Iris pigment epithelial cell (primary cell): ENCODE results near the gene MEG3.
A peak's percentile ranks its signal among the peaks of the same experiment; 100 is the strongest.

Experiments used
- DNase-seq: peaks from one replicate; pipeline ENCODE4 v3.0.0-alpha.2; 2011; ENCODE audit warnings: low read depth

Gene MEG3

DNA sequence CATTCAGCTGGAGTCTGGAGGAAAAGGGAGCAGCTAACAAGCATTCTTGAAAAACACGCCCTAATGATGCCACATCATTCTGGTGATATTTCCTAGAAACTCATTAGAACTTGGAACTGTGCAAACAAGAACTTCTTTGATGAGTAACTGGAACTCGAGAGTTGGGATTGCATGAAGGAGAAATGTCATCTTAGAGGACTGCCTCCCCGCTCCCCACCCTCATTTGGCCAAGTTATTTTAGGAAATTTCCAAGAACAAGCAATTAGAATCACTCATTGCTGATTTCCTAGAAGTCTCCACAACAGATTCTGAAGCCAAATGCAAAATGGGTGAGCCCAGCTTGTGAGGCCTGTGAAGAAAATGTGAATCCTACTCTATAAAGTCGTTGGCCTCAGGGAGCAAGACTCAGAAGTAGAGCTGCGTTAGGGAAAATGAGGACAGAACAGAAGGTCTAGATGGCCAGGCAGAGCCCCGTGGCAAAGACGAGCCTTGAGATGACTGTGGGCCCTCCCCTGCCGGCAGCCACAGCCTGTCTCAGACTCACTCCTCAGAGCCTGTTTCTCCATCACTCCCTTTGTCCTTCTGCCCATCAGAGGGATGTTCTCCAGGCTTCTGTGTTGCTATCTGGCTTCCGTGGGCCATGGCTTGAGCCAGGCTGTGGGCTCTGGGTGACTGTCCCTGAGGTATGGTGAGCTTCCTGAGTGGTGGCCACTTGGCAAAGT, 39.2 kb downstream of the MEG3 start:
- no peak for DNase-seq

DNA sequence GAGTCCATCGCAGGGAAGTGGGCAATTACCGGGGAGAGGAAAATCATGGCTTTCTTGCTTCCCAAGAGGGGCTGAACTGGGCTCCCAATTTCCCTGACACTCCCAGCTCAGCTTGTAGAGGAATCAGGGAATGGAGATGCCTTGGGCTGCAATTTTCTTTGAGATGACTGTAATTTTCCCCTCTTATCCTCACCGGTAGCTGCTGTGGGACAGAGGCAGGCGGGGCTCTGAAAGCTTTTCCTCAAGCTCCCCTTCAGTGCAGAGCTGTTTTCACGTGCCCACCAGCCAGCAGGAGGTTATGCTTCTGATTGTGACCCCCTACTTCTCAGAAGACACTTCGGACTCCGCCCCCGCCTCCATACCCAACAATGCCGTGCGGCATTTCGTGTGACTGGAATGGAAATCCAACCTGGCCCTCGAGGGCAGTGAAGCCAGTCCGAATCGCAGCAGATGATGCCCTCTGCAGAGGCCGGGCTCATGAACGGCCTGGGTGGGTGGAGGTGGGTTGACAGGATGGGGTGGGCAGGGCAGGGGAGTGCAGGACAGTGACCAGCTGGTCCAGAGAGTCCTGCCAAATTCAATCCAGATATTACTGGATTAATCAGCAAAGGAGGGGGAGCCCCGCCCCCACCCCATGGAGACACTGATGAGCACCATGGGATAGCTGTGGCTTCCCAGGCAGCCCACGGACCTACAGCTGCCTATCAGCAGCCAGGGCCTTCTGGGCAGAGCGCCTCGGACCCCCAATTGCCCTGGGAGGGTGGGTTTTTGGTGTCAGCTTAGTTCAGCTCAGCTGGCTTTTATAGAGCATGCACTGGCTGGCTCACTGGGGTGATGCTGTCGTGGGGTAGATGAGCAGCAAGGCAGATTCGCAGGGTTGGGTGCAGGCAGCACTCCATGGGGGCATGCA, 40.0 kb downstream of the MEG3 start:
- no peak for DNase-seq

DNA sequence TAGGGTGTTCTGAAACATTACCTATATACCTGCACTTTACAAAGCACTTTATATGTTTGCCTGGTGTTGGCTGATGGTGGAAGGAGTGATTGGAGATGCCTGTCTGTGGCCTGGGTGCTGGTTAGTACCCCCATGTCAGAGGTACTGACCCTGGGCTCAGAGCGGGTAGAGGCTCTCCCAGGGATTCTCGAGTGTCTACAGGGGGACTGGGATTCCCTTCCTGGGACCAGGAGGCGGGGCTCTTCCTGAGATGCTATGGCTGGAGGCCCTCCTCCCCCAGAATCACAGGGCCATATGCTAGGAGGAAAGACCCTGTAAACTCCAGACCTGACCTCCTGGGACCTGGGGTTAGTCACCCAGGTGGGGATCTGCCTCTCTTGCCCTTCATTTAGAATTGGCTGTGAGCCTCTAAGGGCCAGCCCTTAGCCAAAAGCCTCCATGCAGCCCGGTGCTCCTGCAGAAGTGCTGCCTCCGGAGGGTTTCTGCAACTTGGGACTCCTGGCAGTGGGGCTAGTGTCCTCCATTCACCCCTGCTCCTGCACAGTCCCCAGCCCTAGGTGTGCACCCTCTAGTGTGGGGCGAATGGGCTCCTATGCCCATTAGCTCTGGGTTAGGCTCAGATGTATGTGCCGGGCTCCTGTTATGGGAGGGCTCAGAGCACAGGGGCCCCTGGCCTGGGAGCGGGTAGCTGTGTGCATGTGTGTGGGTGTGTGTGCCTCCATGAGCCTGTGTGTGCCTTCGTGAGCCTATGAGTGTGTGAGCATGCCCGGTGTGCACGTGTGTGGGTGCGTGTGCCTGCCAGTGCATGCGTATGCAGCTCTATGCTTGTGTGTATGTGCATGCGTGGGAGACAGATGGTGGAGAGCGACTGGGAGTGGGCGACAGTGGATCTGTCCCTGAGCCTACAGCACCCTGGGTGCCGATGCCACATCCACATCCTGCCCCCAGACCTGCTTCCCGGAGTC, 41.0 kb downstream of the MEG3 start:
- DNase-seq = no peak

DNA sequence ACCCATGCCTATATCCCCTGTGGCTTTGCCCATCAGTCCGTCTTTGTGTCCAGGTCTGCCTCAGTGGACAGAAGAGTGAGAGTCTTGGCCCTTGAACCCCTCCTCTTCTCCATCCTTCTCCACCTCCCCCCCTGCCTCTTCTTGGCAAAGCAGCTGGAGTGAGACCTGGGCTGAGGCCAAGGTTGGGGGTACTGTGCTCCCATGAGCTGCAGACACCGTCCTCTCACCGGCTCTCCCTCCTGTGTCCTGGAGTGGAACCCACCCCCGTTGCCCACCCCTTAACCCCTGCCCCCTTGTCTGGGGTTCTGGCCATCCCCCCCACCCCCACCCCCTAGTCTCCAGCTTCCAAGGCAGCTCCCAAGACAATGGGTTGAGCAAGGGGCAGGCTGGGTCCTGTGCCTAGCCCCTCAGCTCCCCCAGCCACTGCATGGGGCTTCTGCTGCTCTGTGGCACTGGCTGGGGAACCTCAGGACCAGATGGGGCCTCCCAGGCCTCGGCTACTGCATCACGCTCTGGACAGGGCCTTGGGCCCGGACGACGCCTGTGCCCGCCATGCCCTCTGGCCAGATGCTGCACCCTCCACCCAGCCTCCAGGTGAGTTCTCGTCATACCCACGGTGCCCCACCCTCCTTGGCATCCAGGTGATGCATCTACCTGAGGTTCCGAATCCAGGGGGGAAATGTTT, 41.9 kb downstream of the MEG3 start:
- no peak for DNase-seq

- DNase-seq = no peak
Measured at GRCh38 chr14:100868621-100869370, 42.9 kb downstream of the MEG3 start.

DNA sequence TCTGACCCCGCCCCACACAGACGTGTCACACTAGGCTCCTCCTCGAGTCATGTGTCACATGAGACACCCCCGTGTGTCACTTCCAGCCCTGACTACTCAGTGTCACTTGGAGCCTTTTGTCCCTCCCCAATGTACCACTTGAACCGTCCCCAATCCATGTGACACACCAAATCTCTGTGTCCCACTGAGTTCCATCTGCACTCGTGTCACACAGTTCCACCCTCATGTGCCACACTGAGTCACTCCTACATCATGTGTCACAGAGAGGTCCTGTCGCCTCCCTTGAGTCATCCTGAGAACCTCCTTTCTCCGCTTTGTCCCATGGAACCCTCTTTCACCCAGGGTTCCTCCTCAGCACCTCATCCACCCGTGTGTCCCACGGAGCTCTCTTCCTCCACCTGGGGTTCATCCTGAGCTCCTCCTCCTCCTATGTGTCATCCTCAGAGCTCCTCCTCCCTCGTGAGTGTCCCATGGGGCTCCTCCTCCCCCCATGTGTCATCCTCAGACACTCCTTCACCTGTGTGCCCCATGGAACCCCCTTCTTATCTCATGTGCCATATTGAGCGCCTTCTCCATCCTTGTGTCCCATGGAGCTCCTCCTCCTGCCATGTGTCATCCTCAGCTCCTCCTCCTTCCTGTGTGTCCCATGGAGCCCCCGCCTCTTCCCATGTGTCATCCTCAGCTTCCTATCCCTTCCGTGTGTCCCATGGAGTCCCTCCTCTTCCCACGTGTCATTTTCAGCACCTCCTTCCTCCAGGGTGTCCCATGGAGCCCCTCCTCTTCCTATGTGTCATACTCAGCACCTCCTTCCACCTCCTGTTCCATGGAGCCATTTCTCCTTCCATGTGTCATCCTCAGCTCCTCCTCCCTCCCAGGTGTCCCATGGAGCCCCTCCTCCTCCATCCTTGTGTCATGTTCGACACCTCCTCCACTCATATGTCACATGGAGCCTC, 45.6 kb downstream of the MEG3 start:
- peak; percentile 47 for DNase-seq

- peak; percentile 25 for DNase-seq
Measured at GRCh38 chr14:100872259-100873095, 46.6 kb downstream of the MEG3 start.

GRCh38 chr14:100873096-100873482, 47.2 kb downstream of the MEG3 start:
- DNase-seq = no peak

- DNase-seq = no peak
Measured at GRCh38 chr14:100874051-100874410, 48.1 kb downstream of the MEG3 start.

DNA sequence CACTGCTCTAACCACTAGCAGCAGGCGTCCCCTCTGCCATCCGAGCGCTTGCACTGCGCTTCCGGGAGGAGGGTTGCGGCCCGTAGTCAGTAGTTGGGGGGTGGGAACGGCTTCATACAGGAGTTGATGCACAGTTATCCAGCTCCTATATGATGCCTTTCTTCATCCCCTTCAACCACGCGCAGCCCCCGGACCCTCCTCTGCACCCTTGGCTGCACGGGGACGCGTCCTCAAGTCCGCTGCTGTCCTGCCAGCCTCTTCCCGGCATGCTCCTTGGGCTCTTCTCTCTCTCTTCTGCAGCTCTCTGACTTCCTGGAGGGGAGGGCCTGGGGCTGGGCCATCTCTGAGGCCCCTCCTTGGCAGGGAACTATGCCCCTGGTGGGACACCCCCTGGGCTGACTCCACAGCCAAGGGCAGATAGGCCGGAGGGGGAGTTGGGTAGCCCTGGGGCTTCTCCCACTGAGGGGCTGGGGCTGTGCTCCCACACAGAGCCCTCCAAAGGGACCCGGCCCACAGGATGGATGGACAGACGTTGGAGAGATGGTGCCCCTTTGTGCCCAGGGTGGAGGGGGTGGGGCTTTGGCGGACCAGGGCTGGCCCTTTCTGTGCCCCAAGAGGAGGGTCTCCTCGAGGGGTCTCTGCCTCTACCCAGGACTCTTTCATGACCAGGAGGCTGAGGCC, 48.6 kb downstream of the MEG3 start:
- no peak for DNase-seq

DNA sequence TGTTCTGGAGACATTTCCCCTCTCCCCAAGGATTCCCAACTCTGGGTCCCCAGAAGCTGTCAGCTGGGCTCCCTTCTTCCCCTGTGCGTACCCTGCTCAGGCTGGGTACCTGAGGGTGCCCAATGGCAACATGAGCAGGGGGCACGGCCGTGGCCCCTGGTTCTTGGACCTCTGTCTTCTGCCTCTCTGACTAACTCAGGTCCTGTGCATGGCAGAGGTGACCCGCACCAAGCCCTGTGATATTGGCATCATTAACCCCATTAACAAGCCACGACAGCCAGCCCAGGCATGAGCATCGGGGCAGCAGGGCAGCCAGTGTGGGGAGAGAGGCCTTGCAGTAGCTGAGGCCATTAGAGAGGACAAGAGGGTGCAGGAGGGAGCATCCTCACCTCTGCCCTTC, 49.2 kb downstream of the MEG3 start:
- DNase-seq = no peak

GRCh38 chr14:100875861-100876590, 50.1 kb downstream of the MEG3 start:
- no peak for DNase-seq

DNA sequence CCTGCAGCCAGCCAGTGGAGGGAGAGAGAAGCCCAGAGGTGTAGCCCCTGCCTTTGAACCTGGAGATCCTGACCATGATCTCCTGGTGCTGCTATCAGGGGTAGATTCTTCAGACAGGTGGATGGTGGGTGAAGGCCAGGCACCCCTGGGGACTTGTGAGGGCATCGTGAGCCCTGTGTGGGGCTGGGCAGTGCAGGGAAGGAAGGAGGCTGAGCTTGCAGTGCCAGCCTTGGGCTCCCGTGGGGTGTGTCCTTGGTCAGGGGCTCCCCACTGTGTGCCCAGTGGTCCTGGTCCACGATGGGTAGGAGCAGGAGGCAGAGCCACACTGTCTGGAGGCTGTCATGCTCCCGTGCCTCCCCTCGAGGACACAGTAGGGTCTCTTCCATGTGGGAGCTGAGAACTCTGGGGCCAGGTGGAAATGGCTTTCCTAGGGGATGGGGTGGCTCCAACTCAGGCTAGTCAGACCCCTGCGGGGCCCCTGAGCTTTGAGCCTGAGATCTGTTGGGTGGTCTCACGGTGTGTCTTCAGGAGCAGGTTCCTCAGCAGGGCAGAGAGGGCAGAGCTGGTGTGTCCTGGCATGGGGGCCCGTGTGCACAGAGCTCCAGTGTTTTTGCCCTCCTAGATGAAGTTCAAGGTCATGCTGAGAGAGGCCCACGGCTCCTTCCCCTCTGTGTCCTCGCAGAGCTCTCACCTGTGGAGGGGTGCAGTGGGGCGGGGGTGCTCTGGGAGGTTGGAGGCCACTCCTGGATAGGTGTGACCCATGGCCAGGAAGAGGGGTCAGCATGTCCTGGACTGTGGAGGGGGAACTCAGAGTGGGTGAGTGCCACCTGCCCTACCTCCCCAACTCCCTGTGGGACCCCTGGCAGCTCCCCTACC, 52.6 kb downstream of the MEG3 start:
- no peak for DNase-seq

DNA sequence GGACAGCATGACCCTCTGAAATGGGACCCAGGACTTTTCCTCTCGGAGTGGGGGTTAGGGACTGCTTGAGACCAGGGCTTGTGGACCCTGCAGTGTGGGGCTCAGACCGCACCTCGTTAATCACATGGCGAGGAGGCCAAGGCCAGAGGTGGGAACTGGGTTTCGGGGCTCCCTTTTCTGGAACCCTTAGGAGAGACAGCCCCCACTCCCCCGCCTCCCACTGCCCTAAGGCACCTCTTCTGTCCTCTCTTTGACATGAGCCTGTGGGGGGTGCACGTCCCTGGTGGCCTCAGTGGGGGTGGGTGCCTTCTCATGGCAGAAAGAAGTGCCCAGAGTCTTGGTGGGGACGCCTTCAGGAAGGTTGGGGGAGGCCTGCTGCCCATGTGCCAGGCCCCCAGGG, 53.3 kb downstream of the MEG3 start:
- no peak for DNase-seq

GRCh38 chr14:100879782-100880181, 53.9 kb downstream of the MEG3 start:
- DNase-seq = no peak

DNA sequence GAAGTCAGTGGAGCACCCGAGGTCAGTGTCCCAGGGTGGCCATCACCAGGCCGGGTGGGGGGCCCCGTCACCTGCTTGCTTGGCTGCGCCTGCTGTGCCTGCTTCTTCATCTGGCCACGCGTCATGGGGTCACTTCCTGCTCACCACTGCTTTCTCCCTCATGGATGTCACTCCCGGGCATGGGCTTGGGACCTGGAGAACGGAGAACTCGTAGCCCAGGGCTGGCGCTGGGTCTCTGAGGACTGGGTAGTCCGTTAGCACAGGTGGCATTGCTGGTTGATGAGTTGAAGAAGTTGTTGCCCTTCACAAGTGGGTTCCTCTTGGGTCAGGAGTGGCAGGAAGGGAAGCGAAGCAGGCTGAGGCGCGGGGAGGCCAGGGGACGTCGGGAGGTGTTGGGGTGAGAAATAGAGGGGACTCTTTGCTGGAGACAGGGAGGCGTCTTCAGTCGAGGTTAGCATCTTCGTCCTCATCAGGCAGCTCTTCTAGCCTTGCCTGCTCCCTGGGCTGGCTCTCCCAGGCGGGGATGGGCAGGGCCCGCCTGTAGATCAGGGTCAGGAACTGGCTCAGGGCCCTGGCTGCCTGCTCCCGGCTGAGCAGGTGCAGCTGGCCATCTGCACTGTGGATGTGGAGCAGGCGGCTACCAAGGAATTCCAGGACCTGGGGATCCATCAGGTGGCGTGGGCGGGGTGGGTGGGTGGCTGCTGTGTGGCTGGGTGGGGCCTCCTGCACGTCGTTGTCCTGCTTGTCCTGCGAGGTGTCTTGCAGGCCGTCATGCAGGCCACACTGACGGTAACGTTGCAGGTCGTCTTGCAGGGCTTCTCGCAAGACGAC, 54.6 kb downstream of the MEG3 start:
- DNase-seq = no peak
